ENCODE measurements around the gene ESRRA. TPM values are rescaled to one million over a fixed set of nuclear protein-coding genes. Genes with fewer than 3 reads are reported as not detected.

Gene ESRRA
- total and polyA plus RNA-seq, 9 of the 15 experiments (the other 6 are each of a cell fraction or from before 2014, with no cell fraction given) = 0.27 to 89.7 (median 23.7) TPM

DNA sequence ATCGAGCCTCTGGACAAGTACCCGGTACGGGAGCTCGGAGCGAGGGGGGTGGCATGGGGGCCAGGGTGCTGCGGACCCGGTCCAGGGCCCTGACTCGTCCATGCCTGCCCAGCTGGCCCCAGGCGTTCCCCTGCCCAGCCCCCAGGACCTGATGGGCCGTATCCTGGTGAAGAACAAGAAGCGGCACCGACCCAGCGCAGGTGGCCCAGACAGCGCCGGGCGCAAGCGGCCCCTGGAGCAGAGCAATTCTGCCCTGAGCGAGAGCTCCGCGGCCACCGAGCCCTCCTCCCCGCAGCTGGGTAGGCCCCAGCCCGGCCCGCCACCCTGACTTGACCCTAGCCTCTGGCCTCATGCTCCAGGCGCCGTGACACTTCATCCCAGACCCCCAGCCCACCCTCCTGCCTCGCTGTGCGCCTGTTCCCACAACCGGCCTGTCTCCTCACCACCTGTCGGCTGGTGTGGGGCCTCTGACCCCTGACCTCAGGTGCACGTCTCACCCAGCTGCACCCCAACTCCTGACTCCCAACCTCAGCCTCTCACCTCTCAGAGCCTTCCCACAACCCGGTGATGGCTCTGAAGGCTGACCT, 46.3 kb upstream of the ESRRA start:
- ATAC-seq (peak; percentile 37; the same call in 2 of the 3 replicates), DNase-seq (ENCODE audit: extremely low read depth in 1 of 4, low spot score in 3 of 4) (no peak), FAIRE-seq (no peak)
- Histone ChIP-seq H3K79me2 (ENCODE audit: control insufficient read depth, insufficient read depth, low read length) (0 out of 3 replicates have a peak, but pooled peaks cover 2% of the 10 kb centered on the region), H3K9ac (ENCODE audit: insufficient read depth in 1 of 2, low read depth in 2 of 2, low read length in 2 of 2) (no peak overlapping the region), H3K9me1 (ENCODE audit: control insufficient read depth, insufficient read depth, low read length) (no peaks in the 10 kb centered on the region), H3K27me3 (ENCODE audit: control insufficient read depth in 2 of 2, insufficient read depth in 2 of 2, low read length in 2 of 2) (no peaks in the 10 kb centered on the region), H3K27ac (ENCODE audit: extremely low read depth, low read depth, low read length) (no peak overlapping the region), H3K4me2 (ENCODE audit: insufficient read depth, low read length) (no peak overlapping the region), H3K9me3 (replicated peaks; ENCODE audit: control insufficient read depth, insufficient read depth, low read depth, low read length) (no peaks in the 10 kb centered on the region), H3K4me1 (replicated peaks in 1 of 2; ENCODE audit: control insufficient read depth in 2 of 2, insufficient read depth in 2 of 2, low read length in 2 of 2) (peaks cover 0 to 57% of the 10 kb centered on the region in 2 experiments; a peak in 2 of 5 replicates), H3K4me3 (no peak overlapping the region), H2AFZ (ENCODE audit: low read depth, low read length) (no peak overlapping the region), H3K36me3 (ENCODE audit: control insufficient read depth, insufficient read depth, low read length) (peaks cover 92% of the 10 kb centered on the region), H4K20me1 (replicated peaks; ENCODE audit: control insufficient read depth, insufficient read depth, low read length) (0 out of 2 replicates have a peak, but pooled peaks cover 4% of the 10 kb centered on the region)
- intact Hi-C loops (cut with micrococcal nuclease) (no loop called here), in situ Hi-C loops (cut with MboI) (no loop called here)
- WGBS (ENCODE audit: insufficient coverage, low coverage, missing lambda C conversion rate) = 90% methylated on average over 23 of the region's 32 CpGs
- CTCF ChIA-PET (ENCODE audit: low intra/inter-chr PET ratio) = no interaction called here
- no TSS peak for BruUV-seq (replicated peaks)
- POLR2A ChIA-PET = interaction anchor here (4.4 kb wide), 1 partner anchor 10 kb away, joined by 43 read pairs; no protein-coding TSS in a partner anchor
- no peak for TF ChIP-seq JUNB (CRISPR knock-in tag; conservative IDR thresholded peaks at IDR 0.05)
- TF ChIP-seq, protein P1, sequence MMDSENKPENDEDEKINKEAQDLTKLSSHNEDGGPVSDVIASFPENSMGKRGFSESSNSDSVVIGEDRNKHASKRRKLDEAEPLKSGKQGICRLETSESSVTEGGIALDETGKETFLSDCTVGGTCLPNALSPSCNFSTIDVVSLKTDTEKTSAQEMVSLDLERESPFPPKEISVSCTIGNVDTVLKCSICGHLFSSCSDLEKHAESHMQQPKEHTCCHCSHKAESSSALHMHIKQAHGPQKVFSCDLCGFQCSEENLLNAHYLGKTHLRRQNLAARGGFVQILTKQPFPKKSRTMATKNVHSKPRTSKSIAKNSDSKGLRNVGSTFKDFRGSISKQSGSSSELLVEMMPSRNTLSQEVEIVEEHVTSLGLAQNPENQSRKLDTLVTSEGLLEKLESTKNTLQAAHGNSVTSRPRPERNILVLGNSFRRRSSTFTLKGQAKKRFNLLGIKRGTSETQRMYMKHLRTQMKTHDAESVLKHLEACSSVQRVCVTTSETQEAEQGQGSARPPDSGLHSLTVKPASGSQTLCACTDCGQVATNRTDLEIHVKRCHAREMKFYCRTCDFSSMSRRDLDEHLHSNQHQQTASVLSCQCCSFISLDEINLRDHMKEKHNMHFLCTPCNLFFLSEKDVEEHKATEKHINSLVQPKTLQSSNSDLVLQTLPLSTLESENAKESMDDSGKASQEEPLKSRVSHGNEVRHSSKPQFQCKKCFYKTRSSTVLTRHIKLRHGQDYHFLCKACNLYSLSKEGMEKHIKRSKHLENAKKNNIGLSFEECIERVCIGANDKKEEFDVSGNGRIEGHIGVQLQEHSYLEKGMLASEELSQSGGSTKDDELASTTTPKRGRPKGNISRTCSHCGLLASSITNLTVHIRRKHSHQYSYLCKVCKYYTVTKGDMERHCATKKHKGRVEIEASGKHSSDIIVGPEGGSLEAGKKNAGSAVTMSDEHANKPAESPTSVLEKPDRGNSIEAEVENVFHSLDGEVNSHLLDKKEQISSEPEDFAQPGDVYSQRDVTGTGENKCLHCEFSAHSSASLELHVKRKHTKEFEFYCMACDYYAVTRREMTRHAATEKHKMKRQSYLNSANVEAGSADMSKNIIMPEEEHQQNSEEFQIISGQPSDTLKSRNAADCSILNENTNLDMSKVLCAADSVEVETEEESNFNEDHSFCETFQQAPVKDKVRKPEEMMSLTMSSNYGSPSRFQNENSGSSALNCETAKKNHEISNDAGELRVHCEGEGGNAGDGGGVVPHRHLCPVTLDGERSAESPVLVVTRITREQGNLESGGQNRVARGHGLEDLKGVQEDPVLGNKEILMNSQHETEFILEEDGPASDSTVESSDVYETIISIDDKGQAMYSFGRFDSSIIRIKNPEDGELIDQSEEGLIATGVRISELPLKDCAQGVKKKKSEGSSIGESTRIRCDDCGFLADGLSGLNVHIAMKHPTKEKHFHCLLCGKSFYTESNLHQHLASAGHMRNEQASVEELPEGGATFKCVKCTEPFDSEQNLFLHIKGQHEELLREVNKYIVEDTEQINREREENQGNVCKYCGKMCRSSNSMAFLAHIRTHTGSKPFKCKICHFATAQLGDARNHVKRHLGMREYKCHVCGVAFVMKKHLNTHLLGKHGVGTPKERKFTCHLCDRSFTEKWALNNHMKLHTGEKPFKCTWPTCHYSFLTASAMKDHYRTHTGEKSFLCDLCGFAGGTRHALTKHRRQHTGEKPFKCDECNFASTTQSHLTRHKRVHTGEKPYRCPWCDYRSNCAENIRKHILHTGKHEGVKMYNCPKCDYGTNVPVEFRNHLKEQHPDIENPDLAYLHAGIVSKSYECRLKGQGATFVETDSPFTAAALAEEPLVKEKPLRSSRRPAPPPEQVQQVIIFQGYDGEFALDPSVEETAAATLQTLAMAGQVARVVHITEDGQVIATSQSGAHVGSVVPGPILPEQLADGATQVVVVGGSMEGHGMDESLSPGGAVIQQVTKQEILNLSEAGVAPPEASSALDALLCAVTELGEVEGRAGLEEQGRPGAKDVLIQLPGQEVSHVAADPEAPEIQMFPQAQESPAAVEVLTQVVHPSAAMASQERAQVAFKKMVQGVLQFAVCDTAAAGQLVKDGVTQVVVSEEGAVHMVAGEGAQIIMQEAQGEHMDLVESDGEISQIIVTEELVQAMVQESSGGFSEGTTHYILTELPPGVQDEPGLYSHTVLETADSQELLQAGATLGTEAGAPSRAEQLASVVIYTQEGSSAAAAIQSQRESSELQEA (IDR thresholded peaks at IDR 0.05; ENCODE audit: low read depth) = no peak
- TF ChIP-seq GABPA (tag; conservative IDR thresholded peaks at IDR 0.05; ENCODE audit: low read depth) = no peak
- no peak for TF ChIP-seq KLF16 (IDR thresholded peaks at IDR 0.05)
- TF ChIP-seq, protein P2, sequence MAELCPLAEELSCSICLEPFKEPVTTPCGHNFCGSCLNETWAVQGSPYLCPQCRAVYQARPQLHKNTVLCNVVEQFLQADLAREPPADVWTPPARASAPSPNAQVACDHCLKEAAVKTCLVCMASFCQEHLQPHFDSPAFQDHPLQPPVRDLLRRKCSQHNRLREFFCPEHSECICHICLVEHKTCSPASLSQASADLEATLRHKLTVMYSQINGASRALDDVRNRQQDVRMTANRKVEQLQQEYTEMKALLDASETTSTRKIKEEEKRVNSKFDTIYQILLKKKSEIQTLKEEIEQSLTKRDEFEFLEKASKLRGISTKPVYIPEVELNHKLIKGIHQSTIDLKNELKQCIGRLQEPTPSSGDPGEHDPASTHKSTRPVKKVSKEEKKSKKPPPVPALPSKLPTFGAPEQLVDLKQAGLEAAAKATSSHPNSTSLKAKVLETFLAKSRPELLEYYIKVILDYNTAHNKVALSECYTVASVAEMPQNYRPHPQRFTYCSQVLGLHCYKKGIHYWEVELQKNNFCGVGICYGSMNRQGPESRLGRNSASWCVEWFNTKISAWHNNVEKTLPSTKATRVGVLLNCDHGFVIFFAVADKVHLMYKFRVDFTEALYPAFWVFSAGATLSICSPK (IDR thresholded peaks at IDR 0.05; ENCODE audit: borderline replicate concordance) = no peak
- no peak for TF ChIP-seq NFRKB (IDR thresholded peaks at IDR 0.05; ENCODE audit: low read depth)
- TF ChIP-seq, protein P3, sequence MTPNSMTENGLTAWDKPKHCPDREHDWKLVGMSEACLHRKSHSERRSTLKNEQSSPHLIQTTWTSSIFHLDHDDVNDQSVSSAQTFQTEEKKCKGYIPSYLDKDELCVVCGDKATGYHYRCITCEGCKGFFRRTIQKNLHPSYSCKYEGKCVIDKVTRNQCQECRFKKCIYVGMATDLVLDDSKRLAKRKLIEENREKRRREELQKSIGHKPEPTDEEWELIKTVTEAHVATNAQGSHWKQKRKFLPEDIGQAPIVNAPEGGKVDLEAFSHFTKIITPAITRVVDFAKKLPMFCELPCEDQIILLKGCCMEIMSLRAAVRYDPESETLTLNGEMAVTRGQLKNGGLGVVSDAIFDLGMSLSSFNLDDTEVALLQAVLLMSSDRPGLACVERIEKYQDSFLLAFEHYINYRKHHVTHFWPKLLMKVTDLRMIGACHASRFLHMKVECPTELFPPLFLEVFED (CRISPR knock-in tag; conservative IDR thresholded peaks at IDR 0.05) = no peak
